GM19463 (cell line): Measurements from ENCODE around the gene BMPER.

Source experiments
- ATAC-seq: cut with Tn5 transposase; IDR thresholded peaks from one replicate; pipeline ENCODE4 v1.9.1; 2021; ENCODE audit warnings: mild to moderate bottlenecking, moderate library complexity; ENCODE audit not compliant: unreplicated experiment

The BMPER gene

DNA sequence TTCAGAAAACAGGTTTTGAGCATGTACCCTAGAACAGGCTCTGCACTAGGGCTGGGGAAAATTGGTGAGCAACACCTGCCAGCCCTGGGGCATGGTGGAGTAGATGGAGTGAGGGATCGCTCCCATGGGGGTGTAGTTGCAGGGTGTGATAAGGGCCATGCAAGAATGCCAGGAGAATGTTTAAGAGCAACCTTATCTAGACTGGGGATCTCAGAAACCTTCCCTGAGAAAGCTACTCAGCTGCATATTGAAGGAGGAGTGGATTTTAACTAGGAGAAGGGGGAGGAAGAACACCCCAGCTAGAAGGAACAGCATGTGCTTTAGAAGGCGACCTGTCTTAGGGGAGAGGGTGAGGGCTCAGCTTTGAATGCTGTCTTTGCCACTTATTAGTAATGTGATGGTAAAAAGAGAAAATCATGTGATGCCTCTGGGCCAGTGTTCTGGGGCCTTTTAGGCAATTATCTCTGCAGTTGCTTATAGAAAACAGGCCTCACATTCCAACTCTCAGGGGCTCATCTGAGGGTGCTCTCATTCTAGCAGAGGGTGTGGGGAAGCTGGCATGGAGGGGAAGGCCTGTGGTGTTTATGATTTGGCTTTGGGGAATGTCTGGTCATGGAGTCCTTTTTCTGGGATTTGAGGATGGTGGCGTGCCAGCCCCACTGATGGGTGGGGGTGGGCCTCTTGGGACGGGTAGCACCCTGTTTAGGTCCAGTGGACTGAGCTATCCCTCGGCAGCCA, 225.4 kb downstream of the BMPER start:
- no peak for ATAC-seq

DNA sequence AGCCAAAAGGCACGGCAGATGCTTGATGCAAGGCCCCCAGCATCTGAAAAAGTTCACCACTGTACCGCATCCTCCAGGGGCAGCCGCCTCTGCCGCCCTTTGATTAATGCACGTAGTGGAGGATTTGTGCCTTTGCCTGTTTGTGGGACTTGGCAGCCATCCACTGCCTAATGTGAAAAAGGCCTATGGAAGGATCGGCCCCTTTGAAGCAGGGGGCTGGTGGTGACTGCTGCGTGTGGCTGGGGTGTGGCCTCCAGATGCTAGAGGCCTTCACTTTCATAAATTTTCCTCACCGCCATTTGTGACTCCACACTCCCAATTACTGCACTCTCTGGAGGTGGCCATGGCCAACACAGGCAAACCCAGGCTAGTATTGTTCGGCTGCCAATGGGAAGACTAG, 226.0 kb downstream of the BMPER start:
- ATAC-seq = no peak

DNA sequence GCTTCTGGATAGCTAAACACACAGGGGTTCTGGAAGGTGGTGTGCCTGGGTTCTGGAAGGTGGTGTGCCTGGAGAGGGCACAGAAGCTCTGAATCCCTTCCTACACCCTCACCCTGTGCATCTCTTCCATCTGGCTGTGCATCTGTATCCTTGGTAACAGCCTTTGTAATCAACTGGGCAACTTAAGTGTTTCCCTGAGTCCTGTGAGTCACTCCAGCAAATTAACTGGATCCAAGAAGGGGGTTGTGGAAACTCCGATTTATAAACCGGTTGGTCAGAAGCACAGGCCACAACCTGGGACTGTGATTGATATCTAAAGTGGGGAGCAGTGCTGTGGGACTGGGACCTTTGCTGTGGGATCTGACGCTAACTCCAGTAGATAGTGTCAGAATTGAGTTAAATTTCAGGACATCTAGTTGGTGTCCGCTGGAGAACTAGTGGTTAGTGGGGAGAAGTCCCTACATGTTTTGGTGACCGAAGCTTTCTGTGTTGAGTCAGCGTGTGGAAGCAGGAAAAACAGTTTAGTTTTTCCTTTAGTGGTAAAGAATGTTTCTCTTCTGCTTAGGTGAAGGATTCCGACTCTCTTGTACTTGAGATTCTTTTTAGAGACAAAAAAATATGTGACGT, 228.1 kb downstream of the BMPER start:
- ATAC-seq = no peak

DNA sequence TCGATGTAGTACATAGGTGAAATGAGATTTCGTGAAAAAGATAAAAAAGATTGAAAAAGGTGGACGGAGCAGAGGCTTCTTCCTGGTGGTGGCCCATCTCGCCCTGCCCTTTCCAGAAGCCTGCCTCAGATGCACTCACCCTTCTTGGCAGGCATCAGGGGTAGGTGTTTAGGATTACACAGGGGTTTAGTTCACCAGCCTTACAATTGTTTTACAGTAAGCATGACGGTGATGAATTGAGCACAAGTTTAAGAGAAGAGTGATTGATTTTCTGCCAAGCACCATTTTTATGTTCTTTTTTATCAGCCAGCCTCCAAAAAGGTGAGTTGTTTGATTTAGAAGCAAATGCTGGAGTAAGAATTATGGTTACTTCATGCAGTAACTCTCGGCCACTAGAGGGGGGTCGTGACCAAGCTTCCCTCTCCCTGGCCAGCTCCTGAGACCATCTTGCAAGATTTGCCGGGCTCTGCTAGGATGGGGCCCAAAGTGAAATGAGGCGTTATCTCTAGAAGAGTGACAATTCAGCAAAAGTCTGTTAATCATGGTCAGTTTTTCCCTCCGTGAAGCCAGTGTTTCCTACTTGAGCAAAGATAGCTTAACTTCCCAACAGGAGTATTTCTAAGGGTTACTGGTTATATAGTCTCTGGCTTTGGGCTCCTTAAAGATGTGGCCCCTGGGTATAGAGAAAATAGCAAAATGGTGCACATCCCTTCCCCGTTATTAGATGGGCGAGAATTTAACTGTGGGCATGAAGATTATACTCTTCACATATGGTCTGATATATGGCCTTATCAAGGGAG, 228.8 kb downstream of the BMPER start:
- no peak for ATAC-seq

DNA sequence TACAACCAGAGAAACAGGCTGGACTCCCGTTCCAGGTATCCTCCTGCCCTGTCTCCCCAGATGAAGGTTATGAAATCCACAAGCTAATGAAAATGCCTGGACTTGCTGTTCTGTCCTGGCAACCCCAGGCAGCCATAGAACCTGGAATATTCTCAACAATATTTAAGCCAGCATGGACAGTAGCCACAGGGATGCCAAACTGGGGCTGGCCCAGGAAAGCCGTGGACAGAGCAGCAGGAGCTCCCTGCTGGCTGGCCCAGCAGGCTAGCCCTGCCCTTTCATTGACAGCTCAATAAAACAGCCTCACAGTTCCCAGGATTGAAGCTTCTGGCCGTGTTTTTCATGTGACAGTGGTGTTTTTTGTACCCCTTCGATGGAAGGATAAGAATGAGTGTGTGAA, 230.6 kb downstream of the BMPER start:
- no peak for ATAC-seq

DNA sequence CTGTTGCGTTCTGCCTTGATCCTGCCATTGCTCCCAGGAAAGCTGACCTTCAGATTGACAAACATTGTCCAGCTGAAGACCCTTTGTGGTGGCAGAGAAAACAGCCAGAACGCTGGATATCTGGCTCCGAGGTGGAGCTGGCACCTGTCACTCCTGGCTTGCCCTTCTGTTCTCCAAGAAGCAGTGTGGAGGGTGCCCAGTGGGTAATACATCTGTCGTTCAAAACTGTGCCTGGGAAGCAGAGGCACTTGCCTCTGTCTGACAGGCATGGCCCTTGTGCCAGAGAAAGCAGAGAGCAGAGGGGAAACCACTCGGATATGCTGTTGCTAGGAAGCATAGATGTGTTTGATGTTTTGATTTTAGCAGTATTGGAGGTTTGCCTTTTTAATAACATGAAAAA, 231.4 kb downstream of the BMPER start:
- no peak for ATAC-seq

DNA sequence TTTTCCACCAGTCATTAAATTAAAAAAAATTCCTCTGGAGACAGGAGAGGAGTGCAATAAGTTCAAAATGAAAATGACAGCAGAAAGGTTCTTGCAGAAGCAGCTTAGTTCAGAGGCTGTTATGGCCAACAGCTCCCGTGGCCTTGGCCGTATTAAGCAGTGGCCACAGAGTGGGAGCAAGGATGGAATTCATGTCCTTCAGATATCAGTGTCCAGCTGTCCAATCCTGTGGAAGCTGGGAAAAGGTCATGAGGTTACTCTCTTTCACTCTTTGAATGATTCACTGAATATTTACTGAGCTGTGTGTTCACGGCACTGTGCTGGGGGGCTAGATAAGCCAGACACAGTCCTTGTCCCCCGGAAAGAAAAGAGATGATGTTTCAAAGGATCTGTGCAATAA, 231.8 kb downstream of the BMPER start:
- ATAC-seq = no peak

DNA sequence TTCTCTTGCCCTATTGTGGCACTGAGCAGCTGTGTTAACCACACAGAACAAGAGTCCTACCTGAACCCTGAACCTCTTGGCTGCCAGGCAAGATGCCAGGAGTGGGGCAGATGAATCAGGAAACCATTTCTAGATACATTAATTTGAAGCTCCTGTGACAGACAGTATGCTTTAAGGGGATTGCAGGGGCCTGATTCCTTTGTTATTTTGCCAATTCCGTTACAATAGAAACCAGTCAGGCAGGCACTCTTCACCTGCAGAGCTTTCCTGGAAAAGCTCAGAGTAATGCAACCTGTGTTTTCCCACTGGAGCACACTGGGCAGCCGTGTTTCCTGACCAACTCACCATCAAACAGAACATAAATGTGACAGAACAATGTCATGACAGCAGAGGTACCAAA, 233.1 kb downstream of the BMPER start:
- ATAC-seq = no peak

DNA sequence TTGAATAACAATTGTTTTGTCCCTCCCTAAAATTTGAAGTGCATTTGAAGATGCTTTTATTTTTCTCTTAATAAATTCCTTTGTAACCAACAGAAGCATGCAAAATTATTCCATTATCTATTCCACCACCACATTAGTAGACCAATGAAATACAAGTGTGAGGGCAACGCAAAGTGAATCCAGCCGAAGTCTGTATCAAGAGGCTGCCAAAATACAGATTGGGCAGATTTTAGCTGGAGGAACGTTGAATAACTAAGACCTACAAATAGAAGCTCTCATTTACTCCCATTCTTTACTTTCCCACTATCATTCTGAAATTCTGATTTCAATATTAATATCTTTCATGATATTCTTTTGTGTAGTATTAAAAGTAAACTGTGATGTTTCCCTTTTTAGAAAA, 233.7 kb downstream of the BMPER start:
- no peak for ATAC-seq

DNA sequence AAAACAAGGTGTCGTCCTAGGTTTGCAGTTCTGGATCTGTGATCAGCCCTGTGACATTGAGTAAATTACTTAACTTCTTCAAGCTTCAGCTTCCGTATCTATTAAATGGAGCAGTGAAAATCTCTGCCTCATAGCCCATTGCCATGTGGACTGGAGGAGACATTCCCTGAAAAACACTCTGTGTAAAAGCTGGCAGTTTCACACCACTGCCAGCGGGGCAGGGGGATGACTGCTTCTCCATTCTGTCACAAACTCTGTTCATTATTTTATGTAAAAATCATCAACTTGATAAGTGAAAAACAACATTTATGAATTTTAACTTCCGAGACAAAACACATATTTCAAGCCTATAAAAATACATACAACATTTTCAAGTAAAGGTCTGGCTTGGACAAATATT, 234.7 kb downstream of the BMPER start:
- no peak for ATAC-seq

DNA sequence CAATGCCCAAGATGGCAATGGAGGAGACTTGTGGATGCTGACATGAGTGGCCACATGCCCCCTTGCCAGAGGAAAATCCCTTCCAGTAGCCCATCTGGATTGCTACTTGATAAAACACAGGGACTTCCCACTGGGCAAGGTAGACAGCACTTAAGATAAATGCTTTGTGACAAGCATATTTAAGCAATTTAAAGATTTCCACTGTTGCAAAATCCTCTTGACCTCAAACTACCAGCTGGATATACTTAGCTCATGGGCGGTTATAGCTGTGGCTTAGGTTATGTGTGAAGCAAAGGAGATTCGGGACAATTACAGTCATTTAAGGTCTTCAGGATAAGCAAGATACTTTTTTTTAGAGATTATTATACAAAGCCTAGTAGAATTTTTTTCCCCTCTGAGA, 238.1 kb downstream of the BMPER start:
- ATAC-seq = no peak

DNA sequence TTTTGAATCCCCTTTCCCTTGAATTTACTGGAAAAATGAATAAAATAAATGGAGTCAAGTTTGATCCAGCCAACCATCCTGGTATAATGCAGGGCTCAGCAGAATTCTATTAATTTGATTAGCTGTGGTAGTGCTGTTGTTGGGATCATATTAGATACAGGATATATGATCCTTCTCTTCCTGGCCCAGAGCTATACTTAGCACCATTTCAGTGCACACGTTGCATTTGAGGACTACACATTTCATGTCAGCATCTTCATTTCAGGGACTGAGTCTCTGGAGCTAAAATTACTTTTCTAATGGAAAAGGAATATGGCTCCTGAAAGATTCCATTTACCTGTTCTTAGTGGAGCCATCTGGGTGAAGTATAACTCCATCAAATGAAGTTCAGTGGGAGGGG, 240.3 kb downstream of the BMPER start:
- no peak for ATAC-seq

DNA sequence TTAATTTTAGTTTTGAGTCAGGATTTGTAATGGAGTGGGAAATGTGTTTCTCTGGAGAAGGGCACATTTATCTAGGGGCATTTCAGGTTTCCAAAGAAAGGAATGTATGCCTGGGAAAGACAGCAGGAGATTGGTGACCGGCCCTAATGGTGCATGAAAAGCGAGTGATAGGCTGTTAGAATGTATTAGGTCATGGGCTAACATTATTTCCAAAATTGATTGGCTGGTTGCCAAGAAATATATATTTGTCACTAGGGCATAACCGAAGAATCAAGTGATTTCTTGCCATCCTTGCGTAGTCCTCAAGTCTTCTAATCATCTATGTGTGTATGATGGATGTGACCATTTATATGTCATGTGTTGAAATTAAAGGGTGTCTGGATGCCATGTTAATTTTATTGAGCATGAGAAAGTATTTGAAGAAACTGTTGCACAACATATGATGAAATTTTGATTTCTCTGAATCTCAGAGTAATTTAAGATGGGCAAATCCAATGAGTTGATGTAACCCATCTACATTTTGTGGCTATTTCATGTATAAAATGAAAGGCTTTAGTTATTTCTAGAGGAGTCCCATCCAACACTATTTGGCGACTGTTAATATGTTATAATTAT, 248.4 kb downstream of the BMPER start:
- ATAC-seq = no peak

DNA sequence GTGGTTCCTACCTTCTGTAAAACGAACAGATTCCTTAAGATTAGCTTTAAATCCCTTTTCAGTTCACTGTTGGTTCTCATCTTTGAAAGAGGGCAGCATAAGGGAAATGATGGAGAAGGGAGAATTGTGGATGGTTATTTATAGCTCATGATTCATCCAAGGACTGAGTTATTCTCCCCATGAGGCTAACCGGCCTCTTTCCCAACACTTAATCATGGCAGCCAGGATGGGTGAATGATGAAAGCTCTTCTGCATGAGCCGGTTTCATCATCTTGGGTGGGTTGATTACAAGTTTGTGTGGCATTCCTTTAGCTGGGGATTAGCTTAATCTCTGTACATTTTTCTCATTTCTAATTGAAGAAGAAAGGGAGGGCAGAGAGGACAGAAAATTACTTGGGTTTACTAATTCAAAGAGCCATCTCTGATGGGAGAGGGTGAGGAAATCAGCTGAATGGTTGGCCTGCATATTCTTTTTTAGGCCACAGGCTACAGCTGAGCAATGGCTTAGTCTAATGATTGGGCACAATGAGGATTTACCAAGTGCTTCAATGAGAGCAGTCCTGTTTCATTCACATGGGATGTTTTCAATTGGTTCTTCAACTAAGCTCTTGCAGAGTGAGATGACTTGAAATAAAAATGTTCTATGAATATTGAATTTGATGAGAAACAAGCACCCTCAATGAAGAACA, 250.0 kb downstream of the BMPER start:
- no peak for ATAC-seq

DNA sequence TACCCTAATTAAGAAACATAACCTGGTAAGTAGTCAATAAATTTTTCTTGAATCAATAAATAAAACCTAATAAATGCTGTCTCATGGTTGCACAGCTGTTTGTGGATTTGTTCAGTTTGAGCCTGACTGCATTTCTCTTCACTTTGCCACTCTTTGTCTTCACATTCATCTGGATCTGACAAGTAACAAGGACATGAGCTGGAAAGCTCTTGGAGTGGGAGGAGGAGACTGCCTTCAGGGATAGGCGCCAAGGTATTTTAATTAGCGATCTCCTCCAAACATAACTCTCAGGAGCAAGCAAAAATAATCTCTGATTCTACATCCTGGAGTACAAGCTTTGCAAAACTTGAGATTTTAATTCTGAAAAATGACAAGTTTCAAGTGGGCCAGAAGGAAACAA, 251.0 kb downstream of the BMPER start:
- no peak for ATAC-seq

DNA sequence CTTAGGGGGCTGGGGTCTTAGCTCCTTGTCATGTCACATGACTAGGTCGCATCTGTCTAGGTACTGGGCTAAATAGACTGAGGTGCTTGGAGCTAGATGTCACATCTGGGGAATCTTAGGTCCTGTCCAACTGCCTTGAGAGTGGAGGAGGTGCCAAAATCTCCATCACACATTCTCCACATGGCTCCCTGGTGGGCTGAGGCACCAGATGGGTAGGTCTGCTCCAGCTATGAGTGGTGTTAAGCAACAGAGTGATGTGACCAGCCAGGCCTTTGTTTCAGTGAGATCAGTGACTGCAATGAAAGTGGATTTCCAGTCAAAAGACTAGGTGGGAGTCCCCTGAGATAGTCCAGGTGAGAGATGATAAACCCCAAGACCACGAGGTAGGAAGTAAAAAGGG, 251.8 kb downstream of the BMPER start:
- no peak for ATAC-seq

DNA sequence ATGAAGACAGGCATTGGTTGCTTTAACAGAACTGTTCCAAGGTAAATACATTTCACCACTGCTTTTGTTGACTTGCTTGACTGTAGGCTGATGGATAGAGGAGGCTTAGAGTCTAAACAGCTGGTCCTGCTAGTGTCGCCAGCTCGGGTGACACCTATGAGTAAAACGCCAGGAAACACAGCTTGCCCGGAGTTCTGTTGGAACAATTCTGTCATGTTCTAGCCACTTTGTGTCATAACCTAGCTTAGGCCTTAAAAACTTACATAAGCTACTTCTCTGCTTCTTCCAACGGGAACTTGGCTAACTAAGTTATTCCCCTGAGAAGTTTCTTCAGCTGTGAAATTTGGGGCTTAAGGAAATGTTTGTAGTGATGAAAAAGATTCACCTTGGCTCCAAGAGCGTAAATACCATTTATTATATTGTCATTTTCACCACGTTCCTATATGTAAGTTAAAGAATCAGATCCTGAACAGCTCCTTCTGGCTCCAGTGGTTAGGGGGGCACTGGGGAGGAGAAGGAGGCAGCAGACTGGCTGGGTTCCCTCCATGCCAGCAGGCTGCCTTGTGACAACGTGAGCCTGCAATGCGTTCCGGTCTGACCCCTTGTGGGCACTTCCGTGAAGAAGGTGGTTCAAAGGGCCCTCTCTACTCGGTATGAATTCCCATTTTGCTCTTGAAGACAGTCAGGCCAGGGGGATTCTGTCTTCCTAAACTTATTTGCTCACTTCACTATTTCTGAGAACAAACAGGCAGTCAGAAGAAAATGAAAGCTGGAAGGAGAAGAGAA, 253.2 kb downstream of the BMPER start:
- no peak for ATAC-seq

DNA sequence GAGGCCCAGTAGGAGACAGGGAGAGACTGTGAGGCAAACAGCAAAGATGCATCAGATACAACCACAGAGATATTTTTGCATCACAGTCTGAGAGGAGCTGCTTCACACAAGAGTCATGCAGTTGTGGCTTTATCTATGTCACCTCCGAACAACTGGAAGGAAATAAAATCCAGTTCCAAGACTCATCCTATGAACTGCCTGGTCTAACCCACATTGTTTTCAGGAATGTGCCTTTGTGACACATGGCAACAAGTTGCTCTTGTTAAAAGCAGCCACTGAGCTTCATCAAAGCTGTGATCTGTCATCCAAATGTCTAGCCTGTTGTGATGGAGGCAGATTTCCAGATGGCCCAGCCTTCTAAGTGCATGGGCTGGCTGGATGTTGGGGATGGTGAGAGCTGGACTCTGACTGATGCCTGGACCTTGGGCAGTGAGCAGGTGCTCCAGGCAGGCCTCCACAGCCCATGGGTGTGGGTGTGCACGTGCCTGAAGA, 255.0 kb downstream of the BMPER start:
- ATAC-seq = no peak

DNA sequence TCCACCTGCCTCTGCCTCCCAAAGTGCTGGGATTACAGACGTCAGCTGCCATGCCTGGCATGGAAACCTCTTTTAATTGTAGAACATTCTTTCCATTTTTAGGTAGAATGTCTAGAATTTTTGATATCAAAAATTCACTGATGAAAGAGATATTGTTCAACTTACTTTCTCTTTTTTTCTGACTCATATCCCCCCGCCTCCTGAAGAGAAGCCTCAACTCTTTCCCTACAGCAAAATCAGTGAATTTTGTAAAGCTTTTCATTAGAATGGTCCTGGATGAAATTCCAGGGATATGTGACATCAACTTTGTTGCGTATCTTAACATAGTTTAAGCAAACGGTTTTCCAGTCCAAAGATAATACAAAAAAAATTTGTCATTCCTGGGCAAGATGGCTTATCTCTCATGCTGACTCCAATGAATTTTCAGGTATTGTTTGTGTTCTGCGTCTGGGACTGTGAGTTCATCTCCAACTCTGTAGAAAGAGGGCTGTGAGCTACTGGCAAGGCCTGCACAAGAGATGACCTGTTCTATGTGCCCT, 256.8 kb downstream of the BMPER start:
- ATAC-seq = no peak

DNA sequence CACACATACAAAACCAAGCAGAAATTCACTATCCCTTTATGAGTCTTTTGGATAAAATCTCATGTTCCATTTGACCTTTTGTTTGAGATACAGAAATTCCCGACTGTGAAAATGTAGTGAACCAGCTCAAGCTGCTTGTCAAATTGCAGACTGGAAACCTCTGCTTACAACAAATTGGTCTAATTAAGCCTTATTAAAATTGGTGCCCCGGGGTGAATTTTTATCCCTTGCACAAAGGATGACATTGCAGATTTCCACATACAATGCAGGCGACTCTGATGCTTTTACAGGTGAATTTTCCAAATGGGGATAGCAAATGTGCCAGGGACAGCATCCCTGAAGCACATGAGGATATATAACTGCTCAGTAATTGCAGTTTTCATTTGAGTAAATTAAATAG, 257.3 kb downstream of the BMPER start:
- no peak for ATAC-seq
